Measurements from ENCODE around the gene LRRC4C. TPM values are rescaled to one million over a fixed set of nuclear protein-coding genes. Genes with fewer than 3 reads are reported as not detected.

LRRC4C gene
- total RNA-seq, 6 donors from 2014 or later = 0.37 to 1.2 (median 1.0) TPM; not detected in 2

DNA sequence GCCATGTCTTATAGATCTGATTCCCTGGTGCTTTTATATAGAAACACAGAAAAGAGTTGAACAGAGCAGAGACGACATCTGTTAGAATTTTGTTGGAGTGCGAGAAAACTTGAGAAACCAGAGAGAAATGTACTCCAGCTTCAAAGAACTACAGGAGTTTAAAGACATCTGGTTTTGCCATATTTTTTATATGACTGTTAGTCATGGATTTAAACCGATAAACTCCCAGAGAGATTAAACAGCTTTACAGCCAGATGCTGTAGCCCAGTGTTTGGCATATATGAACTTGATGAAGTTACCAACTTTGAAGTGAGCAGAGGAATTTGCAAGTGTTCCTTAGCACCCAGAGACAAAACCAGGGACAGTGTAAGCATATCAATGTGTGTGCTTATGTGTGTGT, 1083.1 kb downstream of the LRRC4C start:
- ATAC-seq (ENCODE audit: low FRiP score in 2 of 2) = no peak
- WGBS, 2 donors = 88 to 95% methylated on average over 3 of the region's 3 CpGs
- Histone ChIP-seq H3K4me1 (no peaks in the 10 kb centered on the region), H3K9me3 (no peaks in the 10 kb centered on the region), H3K36me3 (no peaks in the 10 kb centered on the region), H3K4me3 (no peak overlapping the region), H3K27me3 (no peaks in the 10 kb centered on the region), H3K27ac (no peak overlapping the region)
- TF ChIP-seq POLR2A (IDR thresholded peaks at IDR 0.05) (no peak), POLR2AphosphoS5 (IDR thresholded peaks at IDR 0.05) (no peak), EP300 (IDR thresholded peaks at IDR 0.05) (no peak)
- TF ChIP-seq, protein P1, sequence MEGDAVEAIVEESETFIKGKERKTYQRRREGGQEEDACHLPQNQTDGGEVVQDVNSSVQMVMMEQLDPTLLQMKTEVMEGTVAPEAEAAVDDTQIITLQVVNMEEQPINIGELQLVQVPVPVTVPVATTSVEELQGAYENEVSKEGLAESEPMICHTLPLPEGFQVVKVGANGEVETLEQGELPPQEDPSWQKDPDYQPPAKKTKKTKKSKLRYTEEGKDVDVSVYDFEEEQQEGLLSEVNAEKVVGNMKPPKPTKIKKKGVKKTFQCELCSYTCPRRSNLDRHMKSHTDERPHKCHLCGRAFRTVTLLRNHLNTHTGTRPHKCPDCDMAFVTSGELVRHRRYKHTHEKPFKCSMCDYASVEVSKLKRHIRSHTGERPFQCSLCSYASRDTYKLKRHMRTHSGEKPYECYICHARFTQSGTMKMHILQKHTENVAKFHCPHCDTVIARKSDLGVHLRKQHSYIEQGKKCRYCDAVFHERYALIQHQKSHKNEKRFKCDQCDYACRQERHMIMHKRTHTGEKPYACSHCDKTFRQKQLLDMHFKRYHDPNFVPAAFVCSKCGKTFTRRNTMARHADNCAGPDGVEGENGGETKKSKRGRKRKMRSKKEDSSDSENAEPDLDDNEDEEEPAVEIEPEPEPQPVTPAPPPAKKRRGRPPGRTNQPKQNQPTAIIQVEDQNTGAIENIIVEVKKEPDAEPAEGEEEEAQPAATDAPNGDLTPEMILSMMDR (IDR thresholded peaks at IDR 0.05) = no peak
- no peak for DNase-seq

DNA sequence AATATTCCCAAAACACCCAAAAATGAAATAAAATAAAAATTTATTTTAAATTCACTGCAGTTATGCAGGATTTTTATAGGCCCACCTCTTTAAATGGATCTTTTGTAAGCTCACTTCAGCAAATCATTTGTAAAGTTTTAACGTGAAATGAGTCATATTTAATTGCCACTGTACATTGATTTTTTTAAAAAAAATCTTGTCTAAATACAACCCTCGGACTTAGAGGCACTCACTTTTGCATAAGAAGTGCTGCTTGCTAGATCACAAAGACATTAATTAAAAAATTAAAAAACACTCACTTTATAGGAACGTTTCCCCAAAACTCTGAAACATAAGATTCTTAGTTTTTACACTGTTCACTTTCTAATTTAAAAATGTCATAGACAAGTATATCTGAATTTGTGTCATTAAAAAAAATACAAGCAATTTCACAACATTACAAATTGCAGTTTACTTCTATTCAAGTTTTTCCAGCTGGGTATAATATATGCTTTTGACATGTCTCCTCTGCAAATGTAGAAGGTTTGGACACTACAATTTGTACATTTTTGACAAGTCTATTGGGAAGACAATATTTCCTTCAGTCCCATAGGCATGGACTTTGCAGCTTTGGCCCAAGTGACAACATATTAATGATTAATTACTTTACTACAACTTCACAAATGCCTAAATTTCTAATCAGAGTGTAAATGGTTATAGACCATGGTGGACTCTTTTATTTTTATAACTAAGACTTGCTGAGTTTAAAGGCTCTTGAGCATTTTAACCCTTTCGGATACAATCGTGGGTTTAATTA, 1088.4 kb downstream of the LRRC4C start:
- H3K4me3 ChIP-seq = no peak overlapping the region
- H3K27me3 ChIP-seq = no peaks in the 10 kb centered on the region
- no peak for ATAC-seq (ENCODE audit: low FRiP score in 2 of 2)
- H3K27ac ChIP-seq = no peak overlapping the region
- no peaks in the 10 kb centered on the region for H3K36me3 ChIP-seq
- H3K9me3 ChIP-seq = no peaks in the 10 kb centered on the region
- no peaks in the 10 kb centered on the region for H3K4me1 ChIP-seq
- DNase-seq = no peak
- no peak for TF ChIP-seq POLR2A (IDR thresholded peaks at IDR 0.05)
- TF ChIP-seq POLR2AphosphoS5 (IDR thresholded peaks at IDR 0.05) = no peak
- TF ChIP-seq, protein P1 (IDR thresholded peaks at IDR 0.05) = no peak
- WGBS, 2 donors = 82 to 86% methylated on average over 5 of the region's 5 CpGs

DNA sequence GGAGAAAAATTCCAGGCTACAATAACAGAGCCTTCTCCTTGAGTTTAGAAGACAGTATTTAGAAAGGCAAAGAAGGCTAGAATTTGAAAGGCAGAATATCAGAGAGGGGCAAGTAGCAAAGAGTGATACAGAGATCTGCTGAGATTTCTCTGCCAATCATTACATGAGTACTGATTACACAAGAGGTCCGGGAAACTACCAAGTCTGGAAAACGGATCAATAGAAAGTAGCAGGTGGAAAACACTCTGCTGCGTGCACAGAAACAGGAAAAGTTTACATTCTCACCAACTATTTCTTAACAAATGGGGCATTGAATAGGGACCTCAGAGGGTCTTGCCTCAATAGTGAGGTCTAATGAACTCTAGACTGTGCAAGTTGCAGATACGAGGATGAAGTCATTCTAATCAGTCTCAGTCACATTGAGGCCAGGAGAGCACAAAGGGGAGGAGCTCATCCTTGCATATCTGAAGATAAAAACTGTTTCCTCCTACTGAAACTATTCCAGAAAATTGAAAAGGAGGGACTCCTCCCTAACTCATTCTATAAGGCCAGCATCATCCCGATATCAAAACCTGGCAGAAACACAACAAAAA, 1099.2 kb downstream of the LRRC4C start:
- H3K27ac ChIP-seq = no peak overlapping the region
- 82 to 87% methylated on average over 5 of the region's 5 CpGs for WGBS, 2 donors
- no peaks in the 10 kb centered on the region for H3K27me3 ChIP-seq
- no peaks in the 10 kb centered on the region for H3K4me1 ChIP-seq
- no peak overlapping the region for H3K4me3 ChIP-seq
- H3K9me3 ChIP-seq = peaks cover 0 to 5% (median 0%) of the 10 kb centered on the region in 4 donors
- no peaks in the 10 kb centered on the region for H3K36me3 ChIP-seq
- ATAC-seq (ENCODE audit: low FRiP score in 2 of 2) (no peak), DNase-seq (no peak)
- TF ChIP-seq, protein P1 (IDR thresholded peaks at IDR 0.05) = no peak
- no peak for TF ChIP-seq POLR2AphosphoS5 (IDR thresholded peaks at IDR 0.05)
- no peak for TF ChIP-seq EP300 (IDR thresholded peaks at IDR 0.05)
- TF ChIP-seq POLR2A (IDR thresholded peaks at IDR 0.05) = no peak

DNA sequence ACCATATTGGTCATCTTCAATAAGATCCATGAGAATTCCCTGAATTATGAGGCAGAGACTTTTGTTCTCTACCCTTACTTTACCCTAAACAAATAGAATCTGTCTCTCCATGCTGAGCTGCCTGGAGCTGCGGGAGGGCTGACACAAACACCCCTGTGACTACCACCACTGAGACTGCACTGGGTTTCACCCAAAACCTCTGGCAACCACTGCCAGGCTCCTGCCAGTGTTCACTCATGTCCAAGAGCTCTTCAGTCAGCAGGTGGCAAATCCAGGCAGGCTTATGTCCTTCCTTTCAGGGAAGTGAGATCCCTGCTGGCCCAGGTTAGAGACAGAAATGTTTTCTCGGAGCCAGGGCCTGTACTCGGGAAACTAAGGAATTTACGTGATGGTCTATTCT, 1105.3 kb downstream of the LRRC4C start:
- WGBS, 2 donors = 91 to 96% methylated on average over 4 of the region's 4 CpGs
- no peak for ATAC-seq (ENCODE audit: low FRiP score in 2 of 2)
- TF ChIP-seq POLR2A (IDR thresholded peaks at IDR 0.05) (no peak), EP300 (IDR thresholded peaks at IDR 0.05) (no peak), POLR2AphosphoS5 (IDR thresholded peaks at IDR 0.05) (no peak)
- TF ChIP-seq, protein P1 (IDR thresholded peaks at IDR 0.05) = no peak

More for the DNA sequence above, 1105.3 kb downstream of the LRRC4C start:
- H3K4me3 ChIP-seq = no peak overlapping the region
- no peaks in the 10 kb centered on the region for H3K27me3 ChIP-seq
- H3K36me3 ChIP-seq = no peaks in the 10 kb centered on the region
- no peak for DNase-seq
- H3K27ac ChIP-seq = no peak overlapping the region
- H3K9me3 ChIP-seq = no peaks in the 10 kb centered on the region
- no peaks in the 10 kb centered on the region for H3K4me1 ChIP-seq
